Neuron (in vitro differentiated cells): ENCODE data around the gene PGAP6.
A peak's percentile ranks its signal among the peaks of the same experiment; 100 is the strongest.

ENCODE experiments used
- H2AFZ ChIP-seq: one replicate; pipeline ENCODE4 v1.6.1; 2013; ENCODE audit warnings: low read depth, mild to moderate bottlenecking, inconsistent platforms, low read length, moderate library complexity
- H3K27me3 ChIP-seq: one replicate; pipeline ENCODE4 v1.6.1; 2013; ENCODE audit warnings: low read length; ENCODE audit not compliant: insufficient read depth
- H3K36me3 ChIP-seq: one replicate; pipeline ENCODE4 v1.6.1; 2013; ENCODE audit warnings: low read length; ENCODE audit not compliant: insufficient read depth
- H3K4me1 ChIP-seq: one replicate; pipeline ENCODE4 v1.6.1; 2013; ENCODE audit warnings: low read length; ENCODE audit not compliant: insufficient read depth
- H3K4me3 ChIP-seq: 2 replicates; pipeline ENCODE4 v1.5.1; 2013; ENCODE audit warnings: mild to moderate bottlenecking, low read length, moderate library complexity
- H3K9me3 ChIP-seq: one replicate; pipeline ENCODE4 v1.6.1; 2013; ENCODE audit warnings: low read length

Gene PGAP6

GRCh38 chr16:371515-372301 is 10.1 kb downstream of the PGAP6 start:
- H3K4me3 ChIP-seq, result no peak overlapping the region
- H2AFZ ChIP-seq, result no peak overlapping the region
- peaks cover 51% of the 10 kb centered on the region for H3K36me3 ChIP-seq
- H3K4me1 ChIP-seq, result peaks cover 9% of the 10 kb centered on the region
- no peaks in the 10 kb centered on the region for H3K9me3 ChIP-seq
- no peaks in the 10 kb centered on the region for H3K27me3 ChIP-seq

- peak overlapping the region; percentile 30 for H3K4me3 ChIP-seq
Observed at GRCh38 chr16:370979-371514, 10.7 kb downstream of the PGAP6 start.

GRCh38 chr16:370443-370842 is 11.3 kb downstream of the PGAP6 start, which contains the start of gene MRPL28:
MRPL28 (minus strand) TSS chr16:370538; CDS start chr16:370218, 320 bp downstream.
- H3K4me1 ChIP-seq, result peaks cover 9% of the 10 kb centered on the region
- no peaks in the 10 kb centered on the region for H3K9me3 ChIP-seq
- peak within 1 kb of the TSS; percentile 30 for H3K4me3 ChIP-seq
- H2AFZ ChIP-seq, result no peak within 1 kb of the TSS
- peaks cover 44% of the 10 kb centered on the region for H3K36me3 ChIP-seq
- H3K27me3 ChIP-seq, result no peaks in the 10 kb centered on the region

More at GRCh38 chr16:370979-371514, 10.7 kb downstream of the PGAP6 start:
- Histone ChIP-seq H3K4me1 (peaks cover 9% of the 10 kb centered on the region), H3K27me3 (no peaks in the 10 kb centered on the region), H2AFZ (no peak overlapping the region), H3K36me3 (peaks cover 48% of the 10 kb centered on the region), H3K9me3 (no peaks in the 10 kb centered on the region)

GRCh38 chr16:369866-370436 is 11.8 kb downstream of the PGAP6 start:
- Histone ChIP-seq H3K4me1 (peaks cover 9% of the 10 kb centered on the region), H3K9me3 (no peaks in the 10 kb centered on the region), H3K27me3 (no peaks in the 10 kb centered on the region), H3K36me3 (peaks cover 39% of the 10 kb centered on the region), H3K4me3 (peak overlapping the region; percentile 30), H2AFZ (no peak overlapping the region)

- Histone ChIP-seq H3K4me1 (peaks cover 9% of the 10 kb centered on the region), H3K36me3 (peaks cover 34% of the 10 kb centered on the region), H3K9me3 (no peaks in the 10 kb centered on the region), H3K4me3 (no peak overlapping the region), H3K27me3 (no peaks in the 10 kb centered on the region), H2AFZ (no peak overlapping the region)
Observed at GRCh38 chr16:369275-369865, 12.4 kb downstream of the PGAP6 start.

- Histone ChIP-seq H3K27me3 (no peaks in the 10 kb centered on the region), H2AFZ (no peak overlapping the region), H3K4me1 (peaks cover 12% of the 10 kb centered on the region), H3K36me3 (peaks cover 27% of the 10 kb centered on the region), H3K9me3 (no peaks in the 10 kb centered on the region), H3K4me3 (no peak overlapping the region)
Observed at GRCh38 chr16:368388-369158, 13.2 kb downstream of the PGAP6 start.

- Histone ChIP-seq H3K36me3 (peaks cover 22% of the 10 kb centered on the region), H3K27me3 (no peaks in the 10 kb centered on the region), H3K4me1 (peaks cover 14% of the 10 kb centered on the region), H3K9me3 (no peaks in the 10 kb centered on the region), H3K4me3 (no peak overlapping the region), H2AFZ (no peak overlapping the region)
Observed at GRCh38 chr16:367333-367903, 14.4 kb downstream of the PGAP6 start.

GRCh38 chr16:366476-366875 is 15.3 kb downstream of the PGAP6 start:
- Histone ChIP-seq H3K36me3 (peaks cover 22% of the 10 kb centered on the region), H3K9me3 (no peaks in the 10 kb centered on the region), H2AFZ (no peak overlapping the region), H3K27me3 (no peaks in the 10 kb centered on the region), H3K4me3 (no peak overlapping the region), H3K4me1 (peaks cover 14% of the 10 kb centered on the region)

- no peak overlapping the region for H2AFZ ChIP-seq
- H3K4me3 ChIP-seq, result no peak overlapping the region
- no peaks in the 10 kb centered on the region for H3K9me3 ChIP-seq
- peaks cover 6% of the 10 kb centered on the region for H3K4me1 ChIP-seq
- peaks cover 22% of the 10 kb centered on the region for H3K36me3 ChIP-seq
- no peaks in the 10 kb centered on the region for H3K27me3 ChIP-seq
Observed at GRCh38 chr16:364595-365491, 16.9 kb downstream of the PGAP6 start.

- no peaks in the 10 kb centered on the region for H3K27me3 ChIP-seq
- peaks cover 6% of the 10 kb centered on the region for H3K4me1 ChIP-seq
- no peak overlapping the region for H2AFZ ChIP-seq
- H3K4me3 ChIP-seq, result no peak overlapping the region
- H3K36me3 ChIP-seq, result peaks cover 22% of the 10 kb centered on the region
- no peaks in the 10 kb centered on the region for H3K9me3 ChIP-seq
Observed at GRCh38 chr16:363766-364490, 17.9 kb downstream of the PGAP6 start.

- H2AFZ ChIP-seq, result no peak overlapping the region
- no peaks in the 10 kb centered on the region for H3K27me3 ChIP-seq
- peaks cover 6% of the 10 kb centered on the region for H3K4me1 ChIP-seq
- H3K36me3 ChIP-seq, result peaks cover 18% of the 10 kb centered on the region
- no peaks in the 10 kb centered on the region for H3K9me3 ChIP-seq
- H3K4me3 ChIP-seq, result no peak overlapping the region
Observed at GRCh38 chr16:363110-363765, 18.5 kb downstream of the PGAP6 start.
